ENCODE measurements around the gene TSHZ1.
"Not testable (repeated sequence)": the region's sequence is repeated elsewhere in the genome, so short reads cannot be mapped to it uniquely, and the experiment has no call there.

Gene TSHZ1

GRCh38 chr18:75183973-75184493 is 26.6 kb upstream of the TSHZ1 start:
- DNase-seq (ENCODE audit: low read depth), result no peak

- DNase-seq (ENCODE audit: low read depth), result no peak
Observed at GRCh38 chr18:75185460-75185859, 25.1 kb upstream of the TSHZ1 start.

- DNase-seq (ENCODE audit: low read depth), result not testable (repeated sequence)
Observed at GRCh38 chr18:75187702-75188101, 22.9 kb upstream of the TSHZ1 start.

GRCh38 chr18:75189696-75190095 is 20.9 kb upstream of the TSHZ1 start:
- no peak for DNase-seq (ENCODE audit: low read depth)

- DNase-seq (ENCODE audit: low read depth), result no peak
Observed at GRCh38 chr18:75192899-75193298, 17.7 kb upstream of the TSHZ1 start.

- DNase-seq (ENCODE audit: low read depth), result no peak
Observed at GRCh38 chr18:75198036-75198435, 12.6 kb upstream of the TSHZ1 start.

GRCh38 chr18:75199327-75199726 is 11.3 kb upstream of the TSHZ1 start:
- no peak for DNase-seq (ENCODE audit: low read depth)

- no peak for DNase-seq (ENCODE audit: low read depth)
Observed at GRCh38 chr18:75200071-75200470, 10.5 kb upstream of the TSHZ1 start.

GRCh38 chr18:75200605-75201280 is 9.9 kb upstream of the TSHZ1 start:
- DNase-seq (ENCODE audit: low read depth), result no peak

GRCh38 chr18:75201282-75202270 is 9.0 kb upstream of the TSHZ1 start:
- DNase-seq (ENCODE audit: low read depth), result no peak

- DNase-seq (ENCODE audit: low read depth), result no peak
Observed at GRCh38 chr18:75202696-75203365, 7.8 kb upstream of the TSHZ1 start.

- no peak for DNase-seq (ENCODE audit: low read depth)
Observed at GRCh38 chr18:75203416-75204268, 7.0 kb upstream of the TSHZ1 start.

- no peak for DNase-seq (ENCODE audit: low read depth)
Observed at GRCh38 chr18:75204269-75204731, 6.3 kb upstream of the TSHZ1 start.

- DNase-seq (ENCODE audit: low read depth), result no peak
Observed at GRCh38 chr18:75204732-75205513, 5.7 kb upstream of the TSHZ1 start.

GRCh38 chr18:75205514-75206132 is 5.0 kb upstream of the TSHZ1 start:
- no peak for DNase-seq (ENCODE audit: low read depth)

GRCh38 chr18:75206452-75207309 is 3.9 kb upstream of the TSHZ1 start:
- no peak for DNase-seq (ENCODE audit: low read depth)

GRCh38 chr18:75207310-75208154 is 3.1 kb upstream of the TSHZ1 start:
- no peak for DNase-seq (ENCODE audit: low read depth)

All from GM04503 (cell line).